ENCODE measurements around the gene VAV1.

DNA sequence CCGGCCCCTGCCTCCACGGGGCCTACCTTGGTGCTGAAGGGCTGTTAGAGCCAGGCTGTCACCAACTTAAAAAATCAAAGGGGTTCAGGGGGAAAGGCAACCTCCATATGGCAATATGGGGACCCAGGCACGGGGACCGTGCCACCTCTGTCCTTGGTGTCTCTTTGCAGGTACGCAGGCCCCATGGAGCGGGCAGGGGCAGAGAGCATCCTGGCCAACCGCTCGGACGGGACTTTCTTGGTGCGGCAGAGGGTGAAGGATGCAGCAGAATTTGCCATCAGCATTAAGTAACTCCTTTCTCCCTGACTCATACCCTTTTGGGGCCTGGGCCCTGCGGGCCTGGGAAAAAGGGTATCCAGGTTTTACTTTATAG lies 75.3 kb downstream of the VAV1 start:
- TF ChIP-seq, protein P1, sequence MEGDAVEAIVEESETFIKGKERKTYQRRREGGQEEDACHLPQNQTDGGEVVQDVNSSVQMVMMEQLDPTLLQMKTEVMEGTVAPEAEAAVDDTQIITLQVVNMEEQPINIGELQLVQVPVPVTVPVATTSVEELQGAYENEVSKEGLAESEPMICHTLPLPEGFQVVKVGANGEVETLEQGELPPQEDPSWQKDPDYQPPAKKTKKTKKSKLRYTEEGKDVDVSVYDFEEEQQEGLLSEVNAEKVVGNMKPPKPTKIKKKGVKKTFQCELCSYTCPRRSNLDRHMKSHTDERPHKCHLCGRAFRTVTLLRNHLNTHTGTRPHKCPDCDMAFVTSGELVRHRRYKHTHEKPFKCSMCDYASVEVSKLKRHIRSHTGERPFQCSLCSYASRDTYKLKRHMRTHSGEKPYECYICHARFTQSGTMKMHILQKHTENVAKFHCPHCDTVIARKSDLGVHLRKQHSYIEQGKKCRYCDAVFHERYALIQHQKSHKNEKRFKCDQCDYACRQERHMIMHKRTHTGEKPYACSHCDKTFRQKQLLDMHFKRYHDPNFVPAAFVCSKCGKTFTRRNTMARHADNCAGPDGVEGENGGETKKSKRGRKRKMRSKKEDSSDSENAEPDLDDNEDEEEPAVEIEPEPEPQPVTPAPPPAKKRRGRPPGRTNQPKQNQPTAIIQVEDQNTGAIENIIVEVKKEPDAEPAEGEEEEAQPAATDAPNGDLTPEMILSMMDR (IDR thresholded peaks at IDR 0.05) = no peak
- TF ChIP-seq POLR2A (IDR thresholded peaks at IDR 0.05) = no peak

All from esophagus squamous epithelium (tissue), 4 donors.